H1 (cell line): ENCODE data around the gene GBE1. TPM values are rescaled to one million over a fixed set of nuclear protein-coding genes. Genes with fewer than 3 reads are reported as not detected.

Source experiments
- CTCF ChIA-PET: fragments of 300-600 bp; sonication (Branson Sonifier 250); formaldehyde crosslinking; loops from one replicate; lab custom pipeline; 2021; ENCODE audit not compliant: partially characterized antibody; lab: Charles Lee
- POLR2A ChIA-PET: fragments of 300-600 bp; sonication (Branson Sonifier 250); formaldehyde crosslinking; loops from one replicate; lab custom pipeline; 2021; ENCODE audit warnings: inconsistent platforms; ENCODE audit not compliant: partially characterized antibody; lab: Charles Lee
- DNase-seq, 2 experiments: peaks; one replicate each; pipeline versions ENCODE4 v3.0.0 to v3.0.0-alpha.2; 2010 to 2022; ENCODE audit warnings: low spot score in 2 of 2, low read depth in 1 of 2, mixed read lengths in 1 of 2
- FAIRE-seq: peaks from 2 replicates; lab custom pipeline; 2011; peaks lifted over from hg19 to GRCh38; lab: Jason Lieb, UNC
- H2AFZ ChIP-seq: 2 replicates; pipeline ENCODE4 v1.8.1; 2012; ENCODE audit warnings: low read length, inconsistent platforms
- H2AK5ac ChIP-seq: 2 replicates; pipeline ENCODE4 v1.6.1; 2013; ENCODE audit warnings: low read depth, low read length
- H2BK120ac ChIP-seq: replicated peaks from 2 replicates; pipeline ENCODE3; 2013; ENCODE audit warnings: low read depth, low read length, inconsistent platforms
- H2BK12ac ChIP-seq: 2 replicates; pipeline ENCODE4 v1.6.1; 2013; ENCODE audit warnings: low read depth, low read length
- H2BK15ac ChIP-seq: 2 replicates; pipeline ENCODE4 v1.6.1; 2013; ENCODE audit warnings: low read length
- H2BK20ac ChIP-seq: 2 replicates; pipeline ENCODE4 v1.6.1; 2013; ENCODE audit warnings: low read length
- H2BK5ac ChIP-seq: 2 replicates; pipeline ENCODE4 v1.6.1; 2013; ENCODE audit warnings: low read depth, low read length
- H3K14ac ChIP-seq: 2 replicates; pipeline ENCODE4 v1.6.1; 2013; ENCODE audit warnings: inconsistent platforms; ENCODE audit not compliant: insufficient read length
- H3K18ac ChIP-seq: 2 replicates; pipeline ENCODE4 v1.6.1; 2013; ENCODE audit warnings: low read length; ENCODE audit errors: extremely low read depth
- H3K23ac ChIP-seq: 2 replicates; pipeline ENCODE4 v1.6.1; 2013; ENCODE audit warnings: inconsistent platforms; ENCODE audit not compliant: insufficient read length
- H3K23me2 ChIP-seq: 2 replicates; pipeline ENCODE4 v1.6.1; 2013; ENCODE audit warnings: low read depth, low read length
- H3K27ac ChIP-seq: 2 replicates; pipeline ENCODE4 v1.6.1; 2011; ENCODE audit warnings: low read depth, low read length, inconsistent platforms
- H3K27me3 ChIP-seq, 4 experiments: replicated peaks in 1 of 4; 1 replicate in 1 of 4; 2 replicates in 3 of 4; pipeline versions ENCODE4 v1.6.1 to v1.8.1; 2011 to 2013; ENCODE audit warnings: low read length in 3 of 4, mild to moderate bottlenecking in 3 of 4, inconsistent platforms in 2 of 4, mixed read lengths in 2 of 4, moderate library complexity in 1 of 4; ENCODE audit not compliant: control insufficient read depth in 3 of 4, insufficient read depth in 3 of 4; ENCODE audit errors: extremely low read depth in 1 of 4
- H3K36me3 ChIP-seq, 4 experiments: 2 replicates each; pipeline versions ENCODE4 v1.6.1 to v1.8.1; 2011 to 2013; ENCODE audit warnings: mild to moderate bottlenecking in 4 of 4, low read length in 3 of 4, moderate library complexity in 2 of 4, control low read depth in 1 of 4, inconsistent platforms in 1 of 4; ENCODE audit not compliant: insufficient read depth in 4 of 4, control insufficient read depth in 2 of 4
- H3K4ac ChIP-seq: replicated peaks from 2 replicates; pipeline ENCODE3; 2013; ENCODE audit warnings: low read length, low read depth, mixed read lengths, inconsistent platforms; ENCODE audit not compliant: insufficient read length
- H3K4me1 ChIP-seq, 4 experiments: replicated peaks in 1 of 4; 1 replicate in 1 of 4; 2 replicates in 3 of 4; pipeline versions ENCODE4 v1.6.1 to v1.8.1; 2011 to 2013; ENCODE audit warnings: low read length in 3 of 4, inconsistent platforms in 2 of 4, mixed read lengths in 1 of 4; ENCODE audit not compliant: insufficient read depth in 4 of 4, control insufficient read depth in 3 of 4
- H3K4me2 ChIP-seq, 2 experiments: 2 replicates each; pipeline versions ENCODE4 v1.6.1 to v1.8.1; 2011 to 2013; ENCODE audit warnings: low read depth in 2 of 2, low read length in 2 of 2, control low read depth in 1 of 2, inconsistent platforms in 1 of 2, mild to moderate bottlenecking in 1 of 2; ENCODE audit not compliant: insufficient read depth in 1 of 2
- H3K4me3 ChIP-seq, 4 experiments: fragments of 200-600, 300-600 bp in 1 of 4; sonication (generic), shearing (Covaris generic), sonication (Bioruptor Twin) in 1 of 4; 2 replicates each; pipeline versions ENCODE4 v1.5.1 to v1.8.1; 2011 to 2016; ENCODE audit warnings: low read length in 4 of 4, low read depth in 3 of 4, control low read depth in 2 of 4, inconsistent platforms in 2 of 4, mild to moderate bottlenecking in 2 of 4, mixed read lengths in 1 of 4, moderate library complexity in 1 of 4; ENCODE audit not compliant: insufficient read depth in 2 of 4; ENCODE audit errors: extremely low read depth in 1 of 4
- H3K56ac ChIP-seq: replicated peaks from 2 replicates; pipeline ENCODE3; 2013; ENCODE audit warnings: low read depth, mild to moderate bottlenecking, mixed read lengths, low read length, inconsistent platforms; ENCODE audit not compliant: insufficient read length
- H3K79me1 ChIP-seq: 2 replicates; pipeline ENCODE4 v1.6.1; 2013; ENCODE audit warnings: low read depth, low read length, control low read depth
- H3K79me2 ChIP-seq, 2 experiments: 2 replicates each; pipeline versions ENCODE4 v1.6.1 to v1.8.1; 2012 to 2013; ENCODE audit warnings: low read length in 2 of 2, mild to moderate bottlenecking in 2 of 2, inconsistent platforms in 1 of 2; ENCODE audit not compliant: insufficient read depth in 2 of 2, control insufficient read depth in 1 of 2
- H3K9ac ChIP-seq, 4 experiments: replicated peaks in 1 of 4; 1 replicate in 1 of 4; 2 replicates in 3 of 4; pipeline versions ENCODE4 v1.6.1 to v1.8.1; 2011 to 2013; ENCODE audit warnings: low read depth in 3 of 4, low read length in 3 of 4, control low read depth in 2 of 4, mild to moderate bottlenecking in 2 of 4, moderate library complexity in 2 of 4, inconsistent platforms in 1 of 4; ENCODE audit errors: extremely low read depth in 1 of 4
- H3K9me3 ChIP-seq, 2 experiments: 2 replicates each; pipeline versions ENCODE4 v1.6.1 to v1.8.1; 2012 to 2013; ENCODE audit warnings: mild to moderate bottlenecking in 2 of 2, moderate library complexity in 2 of 2, control low read depth in 1 of 2, inconsistent platforms in 1 of 2, low read depth in 1 of 2, low read length in 1 of 2, mixed read lengths in 1 of 2; ENCODE audit not compliant: insufficient read depth in 2 of 2
- H4K20me1 ChIP-seq, 2 experiments: replicated peaks in 1 of 2; 2 replicates each; pipeline versions ENCODE3 to v1.8.1; 2011 to 2013; ENCODE audit warnings: inconsistent platforms in 2 of 2, low read length in 2 of 2, mild to moderate bottlenecking in 1 of 2; ENCODE audit not compliant: insufficient read depth in 2 of 2, control insufficient read depth in 1 of 2
- H4K5ac ChIP-seq: 2 replicates; pipeline ENCODE4 v1.6.1; 2013; ENCODE audit warnings: low read length, low read depth, mixed read lengths, inconsistent platforms; ENCODE audit not compliant: insufficient read length
- H4K8ac ChIP-seq: 2 replicates; pipeline ENCODE4 v1.8.0; 2013; ENCODE audit warnings: mild to moderate bottlenecking, moderate library complexity, low read length, inconsistent platforms; ENCODE audit not compliant: insufficient read depth; ENCODE audit errors: extremely low read depth
- H4K91ac ChIP-seq: replicated peaks from 2 replicates; pipeline ENCODE3; 2013; ENCODE audit warnings: low read length, mixed read lengths, inconsistent platforms; ENCODE audit not compliant: insufficient read length
- CEBPB ChIP-seq: IDR thresholded peaks from 2 replicates; pipeline ENCODE4 v1.6.1; 2012; ENCODE audit warnings: low read depth, low read length
- CTCF ChIP-seq, 3 experiments: IDR thresholded peaks; 1 replicate in 2 of 3; 2 replicates in 1 of 3; pipeline versions ENCODE4 v1.5.1 to v1.6.1; 2011; ENCODE audit warnings: low read length in 3 of 3, mild to moderate bottlenecking in 3 of 3, inconsistent platforms in 2 of 3, low read depth in 1 of 3, moderate library complexity in 1 of 3; ENCODE audit not compliant: insufficient read depth in 1 of 3; ENCODE audit errors: control extremely low read depth in 1 of 3
- GABPA ChIP-seq: IDR thresholded peaks from 2 replicates; pipeline ENCODE4 v1.6.1; 2011; ENCODE audit warnings: mild to moderate bottlenecking, low read length, moderate library complexity, borderline replicate concordance; ENCODE audit not compliant: insufficient read depth
- HDAC6 ChIP-seq: IDR thresholded peaks from one replicate; pipeline ENCODE4 v1.7.1; 2012; ENCODE audit warnings: low read depth, mild to moderate bottlenecking, inconsistent platforms, low read length, moderate library complexity
- MAX ChIP-seq: IDR thresholded peaks from 2 replicates; pipeline ENCODE4 v1.6.1; 2012; ENCODE audit warnings: inconsistent platforms
- POLR2AphosphoS5 ChIP-seq: IDR thresholded peaks from 2 replicates; pipeline ENCODE4 v1.6.1; 2011; ENCODE audit warnings: low read depth, low read length
- RBBP5 ChIP-seq: IDR thresholded peaks from 2 replicates; pipeline ENCODE4 v1.7.1; 2012; ENCODE audit warnings: low read depth, mild to moderate bottlenecking, inconsistent platforms, low read length, moderate library complexity, borderline replicate concordance
- RXRA ChIP-seq: IDR thresholded peaks from 2 replicates; pipeline ENCODE4 v1.6.1; 2011; ENCODE audit warnings: low read depth, mild to moderate bottlenecking, low read length, moderate library complexity; ENCODE audit not compliant: insufficient read depth
- SRF ChIP-seq: IDR thresholded peaks from 2 replicates; pipeline ENCODE4 v1.6.1; 2011; ENCODE audit warnings: mild to moderate bottlenecking, low read depth, low read length, moderate library complexity
- TCF12 ChIP-seq: IDR thresholded peaks from 2 replicates; pipeline ENCODE4 v1.6.1; 2011; ENCODE audit warnings: low read depth, mild to moderate bottlenecking, low read length
- WGBS, 2 experiments: shearing (Covaris generic) in 1 of 2; methylation state at CpG; one replicate each; pipeline versions ENCODE4 v1.1.6 to v1.1.7; 2013 to 2015; ENCODE audit warnings: low lambda C conversion rate in 2 of 2, mixed read lengths in 2 of 2, inconsistent platforms in 1 of 2, low coverage in 1 of 2, missing lambda C conversion rate in 1 of 2; ENCODE audit not compliant: insufficient replicate concordance in 2 of 2, insufficient coverage in 1 of 2, insufficient read length in 1 of 2; ENCODE audit errors: extremely low coverage in 1 of 2, missing lambda C conversion rate in 1 of 2; 5-methylcytosine and 5-hydroxymethylcytosine counted together
- polyA plus RNA-seq, 7 experiments: library from polyadenylated mRNA; depleted of rRNA in 3 of 7; stranded (reverse) in 5 of 7; unstranded in 2 of 7; fragments of >200 nt in 5 of 7; fragments of 200-250 nt in 2 of 7; gene quantifications; 1 replicate in 5 of 7; 2 replicates in 1 of 7; 4 replicates in 1 of 7; pipeline versions ENCODE4 v1.2.1 to v1.2.3, GENCODE V29; 2011 to 2013; ENCODE audit warnings: missing spikeins in 2 of 7, mixed read lengths in 2 of 7
- total RNA-seq: library from RNA; stranded (reverse); fragmentation: NEBNext Ultra II Directional; extraction: Animal tissue kit (Norgen Biotek cat#: 25700); gene quantifications from 2 replicates; pipeline ENCODE4 v1.2.1, GENCODE V29; 2021

The GBE1 gene
- total and polyA plus RNA-seq, 2 of the 8 experiments (the other 6 are each of a cell fraction or from before 2014, with no cell fraction given) = 3.3 to 7.3 TPM

DNA sequence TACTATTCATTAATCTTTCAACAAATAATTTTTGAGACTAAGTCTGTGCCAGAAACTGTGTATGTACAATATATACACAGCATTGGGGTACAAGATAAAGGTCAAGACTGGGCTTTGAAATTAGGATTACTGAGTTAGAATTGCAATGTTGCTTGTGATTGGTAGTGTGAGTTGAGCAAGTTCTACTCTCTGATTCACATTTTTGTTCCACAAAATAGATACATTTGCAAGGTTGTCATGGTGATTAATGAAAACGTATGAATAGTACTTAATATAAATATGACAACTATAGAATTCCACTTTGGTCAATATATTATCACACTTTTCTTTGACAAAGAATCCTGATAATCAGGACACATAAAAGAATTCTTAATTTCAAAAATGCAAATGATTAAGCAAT lies 314.6 kb downstream of the GBE1 start:
- Histone ChIP-seq H3K4me2 (no peak overlapping the region), H2AFZ (no peak overlapping the region), H4K91ac (no peak overlapping the region), H3K56ac (no peak overlapping the region), H3K27ac (no peak overlapping the region), H3K36me3 (no peaks in the 10 kb centered on the region), H2BK20ac (no peak overlapping the region), H3K18ac (no peak overlapping the region), H3K4me1 (no peaks in the 10 kb centered on the region), H4K20me1 (no peaks in the 10 kb centered on the region), H3K27me3 (no peaks in the 10 kb centered on the region), H3K4ac (no peak overlapping the region), H4K5ac (no peak overlapping the region), H2BK5ac (no peak overlapping the region), H2BK120ac (no peak overlapping the region), H2AK5ac (no peak overlapping the region), H3K14ac (no peak overlapping the region), H3K23ac (no peak overlapping the region), H2BK12ac (no peak overlapping the region), H3K79me1 (no peaks in the 10 kb centered on the region), H3K23me2 (no peaks in the 10 kb centered on the region), H3K9me3 (no peaks in the 10 kb centered on the region), H2BK15ac (no peak overlapping the region), H3K9ac (no peak overlapping the region), H3K4me3 (no peak overlapping the region), H4K8ac (no peak overlapping the region), H3K79me2 (no peaks in the 10 kb centered on the region)
- ChIA-PET POLR2A (no interaction called here), CTCF (no interaction called here)
- FAIRE-seq (no peak), DNase-seq (no peak)
- WGBS, 2 experiments = 90% methylated on average over 1 of the region's 1 CpG; no CpG with 5 or more reads in 1 of the 2 experiments
- TF ChIP-seq GABPA (no peak), TCF12 (no peak), POLR2AphosphoS5 (no peak), RXRA (no peak), RBBP5 (no peak), SRF (no peak), MAX (no peak), CEBPB (no peak), HDAC6 (no peak), CTCF (IDR thresholded peaks at IDR 0.05; ENCODE audit: control extremely low read depth in 1 of 3, insufficient read depth in 1 of 3, low read depth in 1 of 3, low read length in 3 of 3) (no peak)
